PC-3 (cell line): ENCODE data around the gene DHH. TPM values are rescaled to one million over a fixed set of nuclear protein-coding genes. Genes with fewer than 3 reads are reported as not detected.
A peak's percentile ranks its signal among the peaks of the same experiment; 100 is the strongest.

Source experiments
- ATAC-seq: fragments of 200-7000 bp; cut with Tn5 transposase; 2 replicates; pipeline ENCODE4 v1.9.1; 2020; ENCODE audit warnings: mild to moderate bottlenecking, moderate library complexity
- BruUV-seq: library from RNA; stranded (reverse); fragments of 400-500 nt; replicated peaks from 2 replicates; lab custom pipeline; 2021; lab: Mats Ljungman, UMichigan
- CTCF ChIA-PET: fragments of 300-600 bp; sonication (Branson Sonifier 250); formaldehyde crosslinking; loops from one replicate; lab custom pipeline; 2022; ENCODE audit warnings: antibody characterized with exemption; lab: Charles Lee
- POLR2A ChIA-PET: fragments of 300-600 bp; sonication (Branson Sonifier 250); formaldehyde crosslinking; loops from one replicate; lab custom pipeline; 2022; ENCODE audit warnings: antibody characterized with exemption; ENCODE audit not compliant: unreplicated experiment; lab: Charles Lee
- DNase-seq: peaks from one replicate; pipeline ENCODE4 v3.0.0-alpha.2; 2015
- H2AFZ ChIP-seq: fragments of 300-600 bp; sonication (generic); 2 replicates; pipeline ENCODE4 v1.6.0; 2016; ENCODE audit warnings: antibody characterized with exemption, low read length
- H3F3A ChIP-seq: fragments of 300-600 bp; sonication (generic); one replicate; pipeline ENCODE4 v1.6.0; 2017; ENCODE audit warnings: antibody characterized with exemption, low read length, control low read depth, mild to moderate bottlenecking; ENCODE audit not compliant: unreplicated experiment
- H3K27ac ChIP-seq: fragments of 300-600 bp; sonication (generic); 2 replicates; pipeline ENCODE4 v1.5.1; 2016; ENCODE audit warnings: mild to moderate bottlenecking, low read length
- H3K27me3 ChIP-seq: fragments of 300-600 bp; sonication (generic); 2 replicates; pipeline ENCODE4 v1.6.1; 2016; ENCODE audit warnings: low read length, mixed read lengths
- H3K36me3 ChIP-seq: fragments of 300-600 bp; sonication (generic); 2 replicates; pipeline ENCODE4 v1.6.1; 2016; ENCODE audit warnings: low read depth, mixed run types, low read length, mixed read lengths
- H3K4me1 ChIP-seq: fragments of 300-600 bp; sonication (generic); 2 replicates; pipeline ENCODE4 v1.5.1; 2016; ENCODE audit warnings: low read length; ENCODE audit not compliant: insufficient read depth
- H3K4me2 ChIP-seq: fragments of 300-600 bp; sonication (generic); 2 replicates; pipeline ENCODE4 v1.6.0; 2016; ENCODE audit warnings: low read length
- H3K4me3 ChIP-seq: fragments of 300-600 bp; sonication (generic); 2 replicates; pipeline ENCODE4 v1.5.1; 2016; ENCODE audit warnings: mild to moderate bottlenecking, low read length, mixed read lengths
- H3K79me2 ChIP-seq: fragments of 300-600 bp; sonication (generic); 2 replicates; pipeline ENCODE4 v1.6.1; 2017; ENCODE audit warnings: low read length, mixed read lengths
- H3K9ac ChIP-seq: fragments of 300-600 bp; sonication (generic); 2 replicates; pipeline ENCODE4 v1.6.0; 2016; ENCODE audit warnings: mild to moderate bottlenecking, low read length
- H3K9me2 ChIP-seq: fragments of 300-600 bp; sonication (generic); replicated peaks from 2 replicates; pipeline ENCODE4 v1.6.1; 2016; ENCODE audit warnings: mixed run types, low read length, mixed read lengths
- H3K9me3 ChIP-seq: fragments of 300-600 bp; sonication (generic); 2 replicates; pipeline ENCODE4 v1.6.1; 2016; ENCODE audit warnings: low read length, mixed read lengths
- H4K20me1 ChIP-seq: fragments of 300-600 bp; sonication (generic); 2 replicates; pipeline ENCODE4 v1.6.1; 2016; ENCODE audit warnings: low read length, mixed read lengths
- EZH2 ChIP-seq: fragments of 300-600 bp; sonication (generic); IDR thresholded peaks from one replicate; pipeline ENCODE4 v1.6.1; 2017; ENCODE audit warnings: antibody characterized with exemption, mild to moderate bottlenecking, low read length; ENCODE audit not compliant: unreplicated experiment
- EZH2phosphoT487 ChIP-seq: fragments of 300-600 bp; sonication (generic); IDR thresholded peaks from 2 replicates; pipeline ENCODE4 v1.6.1; 2018; ENCODE audit warnings: mild to moderate bottlenecking, antibody characterized with exemption, low read length, borderline replicate concordance
- intact Hi-C: fragments of 100-400 bp; cut with micrococcal nuclease; formaldehyde crosslinking; loops from 2 replicates; pipeline ENCODE4 v1.9.0; 2023
- total RNA-seq: library from RNA; depleted of rRNA; stranded (reverse); fragments of >200 nt; gene quantifications from 2 replicates; pipeline ENCODE4 v1.2.3, GENCODE V29; 2014
- TF ChIP-seq, protein P1 (sequence below): fragments of 300-600 bp; sonication (generic); conservative IDR thresholded peaks from 2 replicates; pipeline ENCODE4 v1.5.1; 2017; ENCODE audit warnings: antibody characterized with exemption, low read depth, mild to moderate bottlenecking, low read length

Gene DHH
- total RNA-seq, 1 experiment from 2014 or later, result 0.04 TPM

- intact Hi-C loops, result loop anchor here (1.0 to 2.0 kb wide), 3 partner anchors 20 to 146 kb away; partner anchors contain the start of gene RHEBL1
- ChIA-PET CTCF (interaction anchor here (0.5 to 3.2 kb wide), 14 partner anchors 8 to 1250 kb away, joined by 3 to 36 read pairs (median 5); partner anchors contain the start of genes DDX23 and RHEBL1), POLR2A (interaction anchor here (0.5 to 0.6 kb wide), 2 partner anchors 11 to 24 kb away, joined by 4 to 10 read pairs; no protein-coding TSS in a partner anchor)
- Histone ChIP-seq H3K27me3 (peaks cover 26% of the 10 kb centered on the region), H3K4me3 (peak overlapping the region; percentile 59), H2AFZ (peak overlapping the region; percentile 83), H3K79me2 (no peaks in the 10 kb centered on the region), H4K20me1 (no peaks in the 10 kb centered on the region), H3K9me3 (no peaks in the 10 kb centered on the region), H3K27ac (no peak overlapping the region), H3F3A (no peaks in the 10 kb centered on the region), H3K36me3 (no peaks in the 10 kb centered on the region), H3K4me2 (peak overlapping the region; percentile 83), H3K9me2 (no peaks in the 10 kb centered on the region), H3K4me1 (peaks cover 24% of the 10 kb centered on the region), H3K9ac (no peak overlapping the region)
- TF ChIP-seq, protein P1, sequence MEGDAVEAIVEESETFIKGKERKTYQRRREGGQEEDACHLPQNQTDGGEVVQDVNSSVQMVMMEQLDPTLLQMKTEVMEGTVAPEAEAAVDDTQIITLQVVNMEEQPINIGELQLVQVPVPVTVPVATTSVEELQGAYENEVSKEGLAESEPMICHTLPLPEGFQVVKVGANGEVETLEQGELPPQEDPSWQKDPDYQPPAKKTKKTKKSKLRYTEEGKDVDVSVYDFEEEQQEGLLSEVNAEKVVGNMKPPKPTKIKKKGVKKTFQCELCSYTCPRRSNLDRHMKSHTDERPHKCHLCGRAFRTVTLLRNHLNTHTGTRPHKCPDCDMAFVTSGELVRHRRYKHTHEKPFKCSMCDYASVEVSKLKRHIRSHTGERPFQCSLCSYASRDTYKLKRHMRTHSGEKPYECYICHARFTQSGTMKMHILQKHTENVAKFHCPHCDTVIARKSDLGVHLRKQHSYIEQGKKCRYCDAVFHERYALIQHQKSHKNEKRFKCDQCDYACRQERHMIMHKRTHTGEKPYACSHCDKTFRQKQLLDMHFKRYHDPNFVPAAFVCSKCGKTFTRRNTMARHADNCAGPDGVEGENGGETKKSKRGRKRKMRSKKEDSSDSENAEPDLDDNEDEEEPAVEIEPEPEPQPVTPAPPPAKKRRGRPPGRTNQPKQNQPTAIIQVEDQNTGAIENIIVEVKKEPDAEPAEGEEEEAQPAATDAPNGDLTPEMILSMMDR, result peak; percentile 94
- no peak for TF ChIP-seq EZH2
- ATAC-seq, result peak; percentile 80
- BruUV-seq, result no TSS peak
- DNase-seq, result peak; percentile 95
Measured at GRCh38 chr12:49088150-49088931, 6.3 kb downstream of the DHH start.

DNA sequence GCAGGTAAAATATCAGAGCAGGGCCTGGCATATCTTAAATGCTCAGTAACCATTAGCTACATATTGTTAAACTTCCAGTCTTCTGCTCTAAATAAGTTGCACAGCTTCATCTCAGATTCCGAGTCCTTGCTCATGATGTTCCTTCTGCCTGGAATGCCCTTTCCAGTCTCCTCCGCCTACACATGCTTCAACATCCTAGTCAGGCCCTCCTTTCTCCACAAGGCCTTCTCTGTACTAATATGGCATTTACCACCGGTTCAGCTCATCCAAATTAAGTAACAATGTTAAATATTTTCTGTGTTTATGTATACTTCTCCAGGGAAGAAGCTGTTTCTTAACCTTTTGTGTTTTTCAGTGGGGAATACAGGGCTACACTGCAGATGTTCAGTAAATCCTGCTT is 8.5 kb downstream of the DHH start:
- H3K9me3 ChIP-seq, result no peaks in the 10 kb centered on the region
- ATAC-seq (no peak), DNase-seq (no peak)
- H3K4me2 ChIP-seq, result no peak overlapping the region
- no peak overlapping the region for H2AFZ ChIP-seq
- TF ChIP-seq EZH2phosphoT487 (no peak), EZH2 (no peak)
- TF ChIP-seq, protein P1, result no peak
- no TSS peak for BruUV-seq
- H3K4me3 ChIP-seq, result no peak overlapping the region
- no peak overlapping the region for H3K27ac ChIP-seq
- no peaks in the 10 kb centered on the region for H3K9me2 ChIP-seq
- ChIA-PET POLR2A (interaction anchor here (0.6 kb wide), 1 partner anchor 29 kb away, joined by 6 read pairs; no protein-coding TSS in a partner anchor), CTCF (interaction anchor here (0.6 kb wide), 1 partner anchor 149 kb away, joined by 6 read pairs; no protein-coding TSS in a partner anchor)
- H3K36me3 ChIP-seq, result no peaks in the 10 kb centered on the region
- intact Hi-C loops, result no loop called here
- H4K20me1 ChIP-seq, result no peaks in the 10 kb centered on the region
- H3F3A ChIP-seq, result no peaks in the 10 kb centered on the region
- H3K9ac ChIP-seq, result no peak overlapping the region
- H3K27me3 ChIP-seq, result peaks cover 16% of the 10 kb centered on the region
- H3K4me1 ChIP-seq, result peaks cover 11% of the 10 kb centered on the region
- no peaks in the 10 kb centered on the region for H3K79me2 ChIP-seq

GRCh38 chr12:49084438-49084837 is 10.2 kb downstream of the DHH start:
- no peak overlapping the region for H3K4me2 ChIP-seq

More at GRCh38 chr12:49084438-49084837, 10.2 kb downstream of the DHH start:
- Histone ChIP-seq H3K27me3 (no peaks in the 10 kb centered on the region), H4K20me1 (no peaks in the 10 kb centered on the region), H3K9ac (no peak overlapping the region), H3K4me3 (no peak overlapping the region), H3K79me2 (no peaks in the 10 kb centered on the region), H3K4me1 (peaks cover 11% of the 10 kb centered on the region), H3K9me2 (no peaks in the 10 kb centered on the region), H3K36me3 (no peaks in the 10 kb centered on the region), H2AFZ (no peak overlapping the region), H3K27ac (no peak overlapping the region), H3F3A (no peaks in the 10 kb centered on the region), H3K9me3 (no peaks in the 10 kb centered on the region)
- ChIA-PET CTCF (no interaction called here), POLR2A (no interaction called here)
- intact Hi-C loops, result no loop called here
- no TSS peak for BruUV-seq
- TF ChIP-seq, protein P1, result no peak
- no peak for TF ChIP-seq EZH2phosphoT487
- no peak for TF ChIP-seq EZH2
- DNase-seq, result no peak
- ATAC-seq, result no peak
